Tibial nerve (tissue), 4 donors: ENCODE data around the gene PCID2.

ENCODE experiments used
- CTCF ChIP-seq, 5 experiments: fragments of 200-600 bp in 3 of 5; fragments of 450-650 bp in 2 of 5; sonication (generic) in 3 of 5; IDR thresholded peaks; one replicate each; pipeline ENCODE4 v1.5.1; 2016 to 2019; ENCODE audit warnings: antibody characterized with exemption in 5 of 5, mild to moderate bottlenecking in 3 of 5, moderate library complexity in 2 of 5
- EP300 ChIP-seq, 2 donors: sonication (generic); formaldehyde crosslinking; IDR thresholded peaks; one replicate each; pipeline ENCODE4 v1.6.1; 2017; ENCODE audit warnings: antibody characterized with exemption in 2 of 2, mild to moderate bottlenecking in 1 of 2

GRCh38 chr13:113220877-113221276, 12.4 kb upstream of the PCID2 start:
- TF ChIP-seq CTCF (IDR thresholded peaks at IDR 0.05) (no peak), EP300 (IDR thresholded peaks at IDR 0.05) (no peak)
